ENCODE results near the gene CCDC137. TPM values are rescaled to one million over a fixed set of nuclear protein-coding genes. Genes with fewer than 3 reads are reported as not detected.

Gene CCDC137
- total and polyA plus RNA-seq, 4 experiments from 2014 or later: 5.3 to 29.3 (median 22.5) TPM

GRCh38 chr17:81635431-81635830 lies 31.1 kb upstream of the CCDC137 start:
- H3K9me3 ChIP-seq (ENCODE audit: control insufficient read depth in 1 of 2, low read length in 2 of 2): no peaks in the 10 kb centered on the region
- peaks cover 0 to 7% of the 10 kb centered on the region in 2 donors for H3K36me3 Mint-ChIP-seq
- peak overlapping the region; percentile 92 to 97 (median 95) for H3K4me3 Mint-ChIP-seq
- intact Hi-C loops (cut with micrococcal nuclease): no loop called here
- no peaks in the 10 kb centered on the region for H3K9me3 Mint-ChIP-seq
- H3K4me3 ChIP-seq (ENCODE audit: low read length in 2 of 2): peak overlapping the region in 1 of 2 donors; percentile 68
- peak overlapping the region in 6 of 7 donors; percentile 47 to 97 (median 95) for H3K27ac Mint-ChIP-seq
- no peaks in the 10 kb centered on the region for H3K36me3 ChIP-seq (ENCODE audit: insufficient read depth, low read length)
- H3K4me1 ChIP-seq (ENCODE audit: insufficient read depth, low read length): peaks cover 34% of the 10 kb centered on the region
- no peaks in the 10 kb centered on the region for H3K27me3 ChIP-seq (ENCODE audit: insufficient read depth, low read length)
- no peaks in the 10 kb centered on the region for H3K27me3 Mint-ChIP-seq
- ChIA-PET POLR2A (ENCODE audit: partially characterized antibody) (no interaction called here), CTCF (ENCODE audit: partially characterized antibody) (no interaction called here)
- H3K27ac ChIP-seq (ENCODE audit: low read depth, low read length): no peak overlapping the region
- DNase-seq: no peak
- peaks cover 9 to 31% (median 18%) of the 10 kb centered on the region in 4 donors for H3K4me1 Mint-ChIP-seq

- POLR2A ChIA-PET (ENCODE audit: partially characterized antibody): interaction anchor here (1.6 kb wide), 1 partner anchor 27 kb away, joined by 10 read pairs; no protein-coding TSS in a partner anchor
- intact Hi-C loops (cut with micrococcal nuclease): no loop called here
- peak overlapping the region; percentile 65 for H3K27ac ChIP-seq (ENCODE audit: low read depth, low read length)
These were observed 30.5 kb upstream of the CCDC137 start for GRCh38 chr17:81635973-81636504.

DNA sequence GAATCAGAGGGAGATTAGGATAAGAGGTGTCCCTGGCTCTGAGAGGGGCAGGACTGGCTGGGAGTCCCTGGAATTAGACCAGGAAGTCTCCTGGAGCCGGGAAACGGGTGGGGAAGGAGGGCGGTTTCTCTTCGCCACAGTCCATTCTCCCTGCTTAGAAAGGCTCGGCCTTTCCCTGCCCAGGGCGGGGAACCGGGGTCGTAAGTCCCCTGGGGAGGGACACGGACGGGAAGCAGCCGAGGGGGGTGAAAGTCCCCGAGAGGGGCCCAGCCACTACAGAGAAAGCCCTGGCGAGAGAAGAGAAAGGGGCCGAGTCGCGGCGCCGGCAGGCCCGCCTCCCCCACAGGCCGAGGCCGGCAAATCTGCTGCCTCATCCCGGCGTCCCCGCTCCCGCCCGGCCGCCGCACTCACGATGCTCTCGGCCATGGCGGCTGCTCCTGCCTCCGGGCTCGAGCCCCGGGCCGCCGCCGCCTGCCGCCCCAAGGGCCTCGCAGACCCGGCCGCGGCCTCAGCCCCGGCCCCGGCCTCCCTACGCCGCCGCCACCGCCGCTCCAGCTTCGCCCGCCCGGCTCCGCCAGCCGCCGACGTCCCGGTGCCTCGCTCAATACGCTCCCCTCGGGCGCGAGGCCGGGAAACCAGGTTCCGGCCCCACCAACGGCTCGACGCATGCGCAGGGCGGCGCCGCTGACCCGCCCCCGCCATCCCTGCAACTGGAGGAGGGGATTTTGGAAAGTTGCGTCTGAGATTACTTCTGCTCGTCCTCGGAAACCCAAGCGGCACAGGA lies 29.8 kb upstream of the CCDC137 start, which contains the start of the genes NPLOC4 and TSPAN10:
NPLOC4 (minus strand) TSS at position 608 of the 784 bp plus-strand sequence; CDS start at position 426, 182 bp downstream.
TSPAN10 (plus strand) TSS at position 692 of the 784 bp plus-strand sequence. CDS start 5,217 bp downstream, outside the sequence.
- DNase-seq: peak; percentile 64 to 83 (median 79)
- H3K4me1 Mint-ChIP-seq: peaks cover 9 to 26% (median 17%) of the 10 kb centered on the region in 4 donors
- Histone ChIP-seq H3K27ac (ENCODE audit: low read depth, low read length) (peak within 1 kb of the TSS; percentile 65), H3K36me3 (ENCODE audit: insufficient read depth, low read length) (no peaks in the 10 kb centered on the region), H3K4me1 (ENCODE audit: insufficient read depth, low read length) (peaks cover 34% of the 10 kb centered on the region), H3K4me3 (ENCODE audit: low read length in 2 of 2) (peak within 1 kb of the TSS; percentile 68 to 76), H3K9me3 (ENCODE audit: control insufficient read depth in 1 of 2, low read length in 2 of 2) (no peaks in the 10 kb centered on the region), H3K27me3 (ENCODE audit: insufficient read depth, low read length) (no peaks in the 10 kb centered on the region)
- intact Hi-C loops (cut with micrococcal nuclease): loop anchor here (1.0 kb wide), 2 partner anchors 30 to 47 kb away; partner anchors contain the start of genes ARL16, CCDC137 and OXLD1
- no peaks in the 10 kb centered on the region for H3K9me3 Mint-ChIP-seq
- no peaks in the 10 kb centered on the region for H3K27me3 Mint-ChIP-seq
- POLR2A ChIA-PET (ENCODE audit: partially characterized antibody): interaction anchor here (1.4 to 1.6 kb wide), 2 partner anchors 26 to 29 kb away, joined by 10 to 11 read pairs; partner anchors contain the start of genes CCDC137 and OXLD1
- H3K4me3 Mint-ChIP-seq: peak within 1 kb of the TSS; percentile 92 to 97 (median 95)
- H3K36me3 Mint-ChIP-seq: peaks cover 0 to 3% of the 10 kb centered on the region in 2 donors
- CTCF ChIA-PET (ENCODE audit: partially characterized antibody): no interaction called here
- H3K27ac Mint-ChIP-seq: peak within 1 kb of the TSS; percentile 85 to 97 (median 95)

More at GRCh38 chr17:81635973-81636504, 30.5 kb upstream of the CCDC137 start:
- CTCF ChIA-PET (ENCODE audit: partially characterized antibody): no interaction called here
- H3K9me3 ChIP-seq (ENCODE audit: control insufficient read depth in 1 of 2, low read length in 2 of 2): no peaks in the 10 kb centered on the region
- no peak for DNase-seq
- peaks cover 0 to 7% of the 10 kb centered on the region in 2 donors for H3K36me3 Mint-ChIP-seq
- peak overlapping the region; percentile 68 to 76 for H3K4me3 ChIP-seq (ENCODE audit: low read length in 2 of 2)
- H3K4me1 Mint-ChIP-seq: peaks cover 9 to 31% (median 18%) of the 10 kb centered on the region in 4 donors
- H3K27ac Mint-ChIP-seq: peak overlapping the region; percentile 85 to 97 (median 95)
- no peaks in the 10 kb centered on the region for H3K27me3 ChIP-seq (ENCODE audit: insufficient read depth, low read length)
- H3K27me3 Mint-ChIP-seq: no peaks in the 10 kb centered on the region
- no peaks in the 10 kb centered on the region for H3K36me3 ChIP-seq (ENCODE audit: insufficient read depth, low read length)
- peak overlapping the region; percentile 92 to 97 (median 95) for H3K4me3 Mint-ChIP-seq
- peaks cover 34% of the 10 kb centered on the region for H3K4me1 ChIP-seq (ENCODE audit: insufficient read depth, low read length)
- H3K9me3 Mint-ChIP-seq: no peaks in the 10 kb centered on the region

GRCh38 chr17:81638683-81639082 lies 27.9 kb upstream of the CCDC137 start:
- no peaks in the 10 kb centered on the region for H3K27me3 Mint-ChIP-seq
- H3K27ac Mint-ChIP-seq: peak overlapping the region in 1 of 7 donors; percentile 6
- Histone ChIP-seq H3K36me3 (ENCODE audit: insufficient read depth, low read length) (no peaks in the 10 kb centered on the region), H3K27ac (ENCODE audit: low read depth, low read length) (no peak overlapping the region), H3K27me3 (ENCODE audit: insufficient read depth, low read length) (no peaks in the 10 kb centered on the region), H3K4me1 (ENCODE audit: insufficient read depth, low read length) (peaks cover 27% of the 10 kb centered on the region), H3K9me3 (ENCODE audit: control insufficient read depth in 1 of 2, low read length in 2 of 2) (no peaks in the 10 kb centered on the region), H3K4me3 (ENCODE audit: low read length in 2 of 2) (no peak overlapping the region)
- peaks cover 5 to 19% (median 12%) of the 10 kb centered on the region in 4 donors for H3K4me1 Mint-ChIP-seq
- DNase-seq: no peak
- intact Hi-C loops (cut with micrococcal nuclease): no loop called here
- H3K9me3 Mint-ChIP-seq: no peaks in the 10 kb centered on the region
- POLR2A ChIA-PET (ENCODE audit: partially characterized antibody): interaction anchor here (1.6 kb wide), 1 partner anchor 27 kb away, joined by 3 read pairs; no protein-coding TSS in a partner anchor
- peak overlapping the region in 7 of 8 donors; percentile 11 to 69 (median 45) for H3K4me3 Mint-ChIP-seq
- H3K36me3 Mint-ChIP-seq: peaks cover 0 to 2% of the 10 kb centered on the region in 2 donors
- CTCF ChIA-PET (ENCODE audit: partially characterized antibody): interaction anchor here (1.2 kb wide), 1 partner anchor 31 kb away, joined by 3 read pairs; no protein-coding TSS in a partner anchor

GRCh38 chr17:81640011-81640410 lies 26.5 kb upstream of the CCDC137 start:
- Histone ChIP-seq H3K4me3 (ENCODE audit: low read length in 2 of 2) (no peak overlapping the region), H3K27me3 (ENCODE audit: insufficient read depth, low read length) (no peaks in the 10 kb centered on the region), H3K36me3 (ENCODE audit: insufficient read depth, low read length) (no peaks in the 10 kb centered on the region), H3K9me3 (ENCODE audit: control insufficient read depth in 1 of 2, low read length in 2 of 2) (no peaks in the 10 kb centered on the region), H3K4me1 (ENCODE audit: insufficient read depth, low read length) (peaks cover 14% of the 10 kb centered on the region), H3K27ac (ENCODE audit: low read depth, low read length) (no peak overlapping the region)
- Mint-ChIP-seq H3K4me1 (peaks cover 5 to 12% (median 12%) of the 10 kb centered on the region in 4 donors), H3K36me3 (peaks cover 0 to 2% of the 10 kb centered on the region in 2 donors), H3K4me3 (no peak overlapping the region), H3K27ac (peak overlapping the region in 2 of 7 donors; percentile 31 to 39), H3K9me3 (no peaks in the 10 kb centered on the region), H3K27me3 (peaks cover 0 to 1% of the 10 kb centered on the region in 2 donors)
- intact Hi-C loops (cut with micrococcal nuclease): no loop called here
- ChIA-PET POLR2A (ENCODE audit: partially characterized antibody) (no interaction called here), CTCF (ENCODE audit: partially characterized antibody) (interaction anchor here (1.2 kb wide), 1 partner anchor 29 kb away, joined by 3 read pairs; no protein-coding TSS in a partner anchor)
- no peak for DNase-seq

DNA sequence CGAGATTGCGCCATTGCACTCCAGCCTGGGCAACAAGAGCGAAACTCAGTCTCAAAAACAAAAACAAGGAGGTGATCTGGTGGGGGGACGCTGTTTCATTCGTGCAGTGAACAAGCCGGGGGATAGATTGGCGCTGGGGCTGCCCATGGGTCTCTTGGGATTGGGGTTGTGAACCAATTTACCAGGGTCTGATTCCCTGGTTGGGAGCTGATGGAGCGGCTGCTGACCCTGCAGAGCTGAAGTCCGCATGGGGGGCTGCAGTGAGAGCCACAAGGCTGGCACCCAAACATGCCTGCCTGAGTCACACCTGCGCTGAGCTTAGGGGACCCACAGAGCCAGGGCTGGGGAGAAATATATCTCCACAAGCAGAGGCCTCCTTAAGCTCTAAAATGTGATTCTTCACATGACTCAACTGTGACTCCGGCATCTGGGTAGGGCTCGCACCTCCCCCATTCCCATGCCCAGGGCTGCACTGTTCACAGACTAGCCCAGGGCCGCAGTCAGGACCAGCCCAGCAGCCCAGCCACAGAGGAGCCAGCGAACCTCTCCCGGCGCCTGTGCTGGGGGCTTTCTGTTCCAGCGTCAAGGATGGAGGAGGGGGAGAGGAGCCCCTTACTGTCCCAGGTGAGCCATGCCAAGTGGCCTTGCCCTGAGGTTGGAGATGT lies 24.6 kb upstream of the CCDC137 start:
- no peaks in the 10 kb centered on the region for H3K9me3 ChIP-seq (ENCODE audit: control insufficient read depth in 1 of 2, low read length in 2 of 2)
- intact Hi-C loops (cut with micrococcal nuclease): no loop called here
- DNase-seq: no peak
- Mint-ChIP-seq H3K9me3 (no peaks in the 10 kb centered on the region), H3K36me3 (no peaks in the 10 kb centered on the region), H3K27me3 (peaks cover 1 to 2% of the 10 kb centered on the region in 2 donors), H3K4me3 (no peak overlapping the region), H3K4me1 (peaks cover 0 to 3% (median 0%) of the 10 kb centered on the region in 4 donors), H3K27ac (no peak overlapping the region)
- ChIA-PET POLR2A (ENCODE audit: partially characterized antibody) (no interaction called here), CTCF (ENCODE audit: partially characterized antibody) (no interaction called here)
- H3K4me3 ChIP-seq (ENCODE audit: low read length in 2 of 2): no peak overlapping the region
- no peak overlapping the region for H3K27ac ChIP-seq (ENCODE audit: low read depth, low read length)
- no peaks in the 10 kb centered on the region for H3K27me3 ChIP-seq (ENCODE audit: insufficient read depth, low read length)
- no peaks in the 10 kb centered on the region for H3K4me1 ChIP-seq (ENCODE audit: insufficient read depth, low read length)
- no peaks in the 10 kb centered on the region for H3K36me3 ChIP-seq (ENCODE audit: insufficient read depth, low read length)
